Uterus (tissue), 4 donors: ENCODE results near the gene C10orf71. TPM values are rescaled to one million over a fixed set of nuclear protein-coding genes. Genes with fewer than 3 reads are reported as not detected.

Experiments
- DNase-seq, 2 donors: peaks; one replicate each; pipeline ENCODE4 v3.0.0-alpha.2; 2019 to 2020
- H3K27ac ChIP-seq, 2 donors: fragments of 200-600 bp; sonication (generic); 1 replicate in 1 of 2; 2 replicates in 1 of 2; pipeline ENCODE4 v1.5.1; 2016 to 2018
- H3K27me3 ChIP-seq, 2 donors: fragments of 200-600 bp; sonication (generic); one replicate each; pipeline ENCODE4 v1.5.1; 2018 to 2019; ENCODE audit warnings: control low read depth in 1 of 2
- H3K36me3 ChIP-seq, 2 donors: fragments of 200-600 bp; sonication (generic); one replicate each; pipeline ENCODE4 v1.5.1; 2019; ENCODE audit warnings: control low read depth in 1 of 2
- H3K4me1 ChIP-seq, 2 donors: fragments of 200-600 bp; sonication (generic); one replicate each; pipeline ENCODE4 v1.5.1; 2018 to 2019; ENCODE audit warnings: control low read depth in 1 of 2
- H3K4me3 ChIP-seq, 2 donors: fragments of 200-600 bp; sonication (generic); 1 replicate in 1 of 2; 2 replicates in 1 of 2; pipeline ENCODE4 v1.5.1; 2018 to 2019; ENCODE audit warnings: mild to moderate bottlenecking in 1 of 2
- H3K9me3 ChIP-seq, 2 donors: fragments of 200-600 bp; sonication (generic); one replicate each; pipeline ENCODE4 v1.5.1; 2019; ENCODE audit warnings: control low read depth in 1 of 2
- POLR2A ChIP-seq, 2 donors: fragments of 450-650 bp; IDR thresholded peaks; one replicate each; pipeline ENCODE4 v1.6.1; 2016; ENCODE audit warnings: antibody characterized with exemption in 2 of 2, mild to moderate bottlenecking in 1 of 2, moderate library complexity in 1 of 2
- intact Hi-C: fragments of 100-400 bp; cut with DNase I; formaldehyde crosslinking; loops from one replicate; pipeline ENCODE4 v1.15.1; 2023; ENCODE audit warnings: low total_unique reads
- total RNA-seq, 4 donors: library from RNA; depleted of rRNA in 3 of 4; stranded (reverse); fragments of >200 nt in 3 of 4; gene quantifications; one replicate each; pipeline versions ENCODE4 v1.1.0 to v1.2.4, GENCODE V29; 2014 to 2023
- TF ChIP-seq, protein P1 (sequence below), 4 experiments: fragments of 200-600 bp in 2 of 4; fragments of 450-650 bp in 2 of 4; sonication (generic) in 2 of 4; IDR thresholded peaks; one replicate each; pipeline ENCODE4 v1.5.1; 2016 to 2019; ENCODE audit warnings: antibody characterized with exemption in 4 of 4, mild to moderate bottlenecking in 2 of 4, moderate library complexity in 1 of 4
- donor health status: DM: yes; HTN: yes; CAD: no.

Gene C10orf71
- total RNA-seq: not detected

- DNase-seq: no peak
- intact Hi-C loops: no loop called here
Observed at GRCh38 chr10:49298983-49299815, at the start of gene C10orf71. TSS of gene C10orf71 (plus strand) at chr10:49299170. CDS start at chr10:49322546, 23,376 bp downstream.

DNA sequence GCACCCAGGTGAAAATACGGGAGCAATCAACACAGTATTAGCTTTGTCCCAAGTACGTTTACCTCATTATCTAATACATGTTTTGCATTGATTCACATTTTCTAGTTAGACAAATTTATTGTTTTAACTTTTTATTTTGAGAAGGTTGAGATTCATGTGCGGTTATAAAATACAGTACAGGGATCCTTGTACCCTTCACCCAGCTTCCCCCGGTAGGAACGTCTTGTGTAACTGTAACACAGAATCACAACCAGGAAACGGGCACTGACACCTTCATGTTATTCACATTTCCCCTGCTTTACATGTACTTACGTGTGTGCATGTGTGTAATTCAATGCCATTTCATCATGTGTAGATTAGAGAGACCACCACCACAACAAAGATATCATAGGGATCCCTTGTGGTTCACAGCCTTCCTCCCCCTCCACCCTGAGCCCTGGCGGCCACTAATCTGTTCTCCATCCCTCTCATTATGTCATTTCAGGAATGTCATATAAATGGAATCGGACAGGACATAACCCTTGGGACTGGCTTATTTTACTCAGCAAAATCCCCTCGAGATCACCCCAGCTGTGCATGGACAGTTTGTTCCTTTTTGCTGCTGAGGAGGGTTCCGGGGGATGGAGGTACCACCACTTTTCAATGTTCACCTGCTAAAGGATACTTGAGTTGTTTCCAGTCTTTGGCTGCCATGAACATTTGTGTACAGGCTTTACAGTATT lies 46.5 kb upstream of the C10orf71 start:
- no peaks in the 10 kb centered on the region for H3K4me1 ChIP-seq
- TF ChIP-seq, protein P1, sequence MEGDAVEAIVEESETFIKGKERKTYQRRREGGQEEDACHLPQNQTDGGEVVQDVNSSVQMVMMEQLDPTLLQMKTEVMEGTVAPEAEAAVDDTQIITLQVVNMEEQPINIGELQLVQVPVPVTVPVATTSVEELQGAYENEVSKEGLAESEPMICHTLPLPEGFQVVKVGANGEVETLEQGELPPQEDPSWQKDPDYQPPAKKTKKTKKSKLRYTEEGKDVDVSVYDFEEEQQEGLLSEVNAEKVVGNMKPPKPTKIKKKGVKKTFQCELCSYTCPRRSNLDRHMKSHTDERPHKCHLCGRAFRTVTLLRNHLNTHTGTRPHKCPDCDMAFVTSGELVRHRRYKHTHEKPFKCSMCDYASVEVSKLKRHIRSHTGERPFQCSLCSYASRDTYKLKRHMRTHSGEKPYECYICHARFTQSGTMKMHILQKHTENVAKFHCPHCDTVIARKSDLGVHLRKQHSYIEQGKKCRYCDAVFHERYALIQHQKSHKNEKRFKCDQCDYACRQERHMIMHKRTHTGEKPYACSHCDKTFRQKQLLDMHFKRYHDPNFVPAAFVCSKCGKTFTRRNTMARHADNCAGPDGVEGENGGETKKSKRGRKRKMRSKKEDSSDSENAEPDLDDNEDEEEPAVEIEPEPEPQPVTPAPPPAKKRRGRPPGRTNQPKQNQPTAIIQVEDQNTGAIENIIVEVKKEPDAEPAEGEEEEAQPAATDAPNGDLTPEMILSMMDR (IDR thresholded peaks at IDR 0.05): no peak
- no peaks in the 10 kb centered on the region for H3K36me3 ChIP-seq
- DNase-seq: no peak
- intact Hi-C loops: no loop called here
- H3K4me3 ChIP-seq: no peak overlapping the region
- no peak overlapping the region for H3K27ac ChIP-seq
- H3K9me3 ChIP-seq: no peaks in the 10 kb centered on the region
- H3K27me3 ChIP-seq: no peaks in the 10 kb centered on the region

More at GRCh38 chr10:49298983-49299815, at the start of gene C10orf71:
- no peaks in the 10 kb centered on the region for H3K36me3 ChIP-seq
- TF ChIP-seq, protein P1 (IDR thresholded peaks at IDR 0.05): no peak
- no peak for TF ChIP-seq POLR2A (IDR thresholded peaks at IDR 0.05)
- no peaks in the 10 kb centered on the region for H3K4me1 ChIP-seq
- H3K27ac ChIP-seq: no peak within 1 kb of the TSS
- no peak within 1 kb of the TSS for H3K4me3 ChIP-seq
- H3K27me3 ChIP-seq: no peaks in the 10 kb centered on the region
- no peaks in the 10 kb centered on the region for H3K9me3 ChIP-seq

DNA sequence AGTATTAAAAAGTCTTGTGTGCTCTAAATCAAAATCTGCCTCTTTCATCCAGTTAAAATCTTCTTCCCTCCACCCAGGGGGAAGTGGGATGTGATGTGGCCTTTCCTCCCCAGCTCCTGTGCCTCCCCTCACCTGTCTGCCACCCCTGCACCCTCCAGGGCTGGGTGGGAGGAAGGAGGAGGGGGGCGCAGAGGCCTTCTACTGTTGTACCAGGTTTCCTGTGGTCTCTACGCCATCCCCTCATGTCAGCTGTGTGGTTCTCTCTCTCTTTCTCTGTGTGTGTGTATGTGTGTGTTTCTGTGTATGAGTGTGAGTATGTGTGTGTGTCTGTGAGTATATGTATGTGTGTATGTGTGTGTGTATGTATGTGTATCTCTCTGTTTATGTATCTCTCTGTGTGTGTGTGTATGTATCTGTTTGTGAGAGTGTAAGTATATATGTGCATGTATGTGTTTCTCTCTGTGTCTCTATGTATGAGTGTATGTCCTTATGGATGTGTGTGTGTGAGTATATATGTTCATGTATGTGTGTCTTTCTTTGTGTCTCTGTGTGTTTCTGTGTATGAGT lies 45.5 kb upstream of the C10orf71 start:
- Histone ChIP-seq H3K4me1 (no peaks in the 10 kb centered on the region), H3K36me3 (no peaks in the 10 kb centered on the region), H3K4me3 (no peak overlapping the region), H3K27me3 (no peaks in the 10 kb centered on the region), H3K27ac (no peak overlapping the region), H3K9me3 (no peaks in the 10 kb centered on the region)
- DNase-seq: no peak
- intact Hi-C loops: no loop called here
- TF ChIP-seq, protein P1 (IDR thresholded peaks at IDR 0.05): no peak
- no peak for TF ChIP-seq POLR2A (IDR thresholded peaks at IDR 0.05)

- TF ChIP-seq, protein P1 (IDR thresholded peaks at IDR 0.05): no peak
- TF ChIP-seq POLR2A (IDR thresholded peaks at IDR 0.05): no peak
- Histone ChIP-seq H3K4me3 (no peak overlapping the region), H3K27ac (no peak overlapping the region), H3K9me3 (no peaks in the 10 kb centered on the region), H3K36me3 (no peaks in the 10 kb centered on the region), H3K4me1 (no peaks in the 10 kb centered on the region), H3K27me3 (no peaks in the 10 kb centered on the region)
- DNase-seq: no peak
- intact Hi-C loops: no loop called here
Observed at GRCh38 chr10:49254150-49254549, 44.8 kb upstream of the C10orf71 start.
